Coronary artery (tissue), 2 donors: ENCODE data around the gene SH2D3C.

ENCODE experiments used
- DNase-seq: peaks from one replicate; pipeline ENCODE4 v3.0.0-alpha.2; 2017; ENCODE audit warnings: low spot score
- H3K27ac ChIP-seq, 2 donors: fragments of 200-600 bp; sonication (generic); one replicate each; pipeline ENCODE4 v1.5.1; 2016 to 2019
- H3K4me3 ChIP-seq: fragments of 200-600 bp; sonication (generic); 2 replicates; pipeline ENCODE4 v1.5.1; 2016; ENCODE audit warnings: mild to moderate bottlenecking, moderate library complexity
- TF ChIP-seq, protein P1 (sequence below): fragments of 200-600 bp; sonication (generic); IDR thresholded peaks from one replicate; pipeline ENCODE4 v1.5.1; 2019; ENCODE audit warnings: antibody characterized with exemption

SH2D3C gene

DNA sequence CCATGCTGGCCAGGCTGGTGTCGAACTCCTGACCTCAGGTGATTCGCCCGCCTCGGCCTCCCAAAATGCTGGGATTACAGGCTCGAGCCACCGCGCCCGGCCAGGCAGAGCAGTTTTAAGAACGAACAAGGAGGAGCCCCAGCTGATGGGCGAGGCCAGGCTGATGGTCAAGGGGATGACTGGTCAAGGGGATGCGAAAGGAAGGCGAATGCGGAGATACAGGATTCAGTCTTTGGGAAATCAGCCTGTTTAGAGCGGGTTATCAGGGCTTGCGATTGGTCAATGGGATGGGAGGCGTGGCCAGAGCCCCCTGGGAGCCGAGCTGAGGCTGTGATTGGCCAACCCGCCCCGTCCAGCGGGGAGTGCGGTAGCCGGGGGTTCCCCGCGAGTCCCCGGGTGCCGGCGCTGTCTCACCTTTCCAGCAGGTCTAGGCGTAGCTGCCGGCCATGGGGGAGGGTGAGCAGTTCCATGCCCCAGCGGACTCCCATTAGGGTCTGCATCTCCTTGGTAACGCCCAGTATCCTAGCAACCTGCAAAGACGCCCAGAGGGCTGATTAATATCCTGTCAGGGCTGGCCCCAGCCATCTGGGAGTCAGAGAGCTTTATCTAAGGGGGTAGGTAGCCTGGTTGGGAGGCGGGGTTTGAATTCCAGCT, 35.9 kb downstream of the SH2D3C start:
- DNase-seq, result no peak
- TF ChIP-seq, protein P1, sequence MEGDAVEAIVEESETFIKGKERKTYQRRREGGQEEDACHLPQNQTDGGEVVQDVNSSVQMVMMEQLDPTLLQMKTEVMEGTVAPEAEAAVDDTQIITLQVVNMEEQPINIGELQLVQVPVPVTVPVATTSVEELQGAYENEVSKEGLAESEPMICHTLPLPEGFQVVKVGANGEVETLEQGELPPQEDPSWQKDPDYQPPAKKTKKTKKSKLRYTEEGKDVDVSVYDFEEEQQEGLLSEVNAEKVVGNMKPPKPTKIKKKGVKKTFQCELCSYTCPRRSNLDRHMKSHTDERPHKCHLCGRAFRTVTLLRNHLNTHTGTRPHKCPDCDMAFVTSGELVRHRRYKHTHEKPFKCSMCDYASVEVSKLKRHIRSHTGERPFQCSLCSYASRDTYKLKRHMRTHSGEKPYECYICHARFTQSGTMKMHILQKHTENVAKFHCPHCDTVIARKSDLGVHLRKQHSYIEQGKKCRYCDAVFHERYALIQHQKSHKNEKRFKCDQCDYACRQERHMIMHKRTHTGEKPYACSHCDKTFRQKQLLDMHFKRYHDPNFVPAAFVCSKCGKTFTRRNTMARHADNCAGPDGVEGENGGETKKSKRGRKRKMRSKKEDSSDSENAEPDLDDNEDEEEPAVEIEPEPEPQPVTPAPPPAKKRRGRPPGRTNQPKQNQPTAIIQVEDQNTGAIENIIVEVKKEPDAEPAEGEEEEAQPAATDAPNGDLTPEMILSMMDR, result no peak
- no peak overlapping the region for H3K27ac ChIP-seq
- no peak overlapping the region for H3K4me3 ChIP-seq

- DNase-seq, result no peak
- Histone ChIP-seq H3K27ac (peak overlapping the region in 1 of 2 donors; percentile 4), H3K4me3 (no peak overlapping the region)
- TF ChIP-seq, protein P1, result no peak
Measured at GRCh38 chr9:127741831-127742434, 36.5 kb downstream of the SH2D3C start.

DNA sequence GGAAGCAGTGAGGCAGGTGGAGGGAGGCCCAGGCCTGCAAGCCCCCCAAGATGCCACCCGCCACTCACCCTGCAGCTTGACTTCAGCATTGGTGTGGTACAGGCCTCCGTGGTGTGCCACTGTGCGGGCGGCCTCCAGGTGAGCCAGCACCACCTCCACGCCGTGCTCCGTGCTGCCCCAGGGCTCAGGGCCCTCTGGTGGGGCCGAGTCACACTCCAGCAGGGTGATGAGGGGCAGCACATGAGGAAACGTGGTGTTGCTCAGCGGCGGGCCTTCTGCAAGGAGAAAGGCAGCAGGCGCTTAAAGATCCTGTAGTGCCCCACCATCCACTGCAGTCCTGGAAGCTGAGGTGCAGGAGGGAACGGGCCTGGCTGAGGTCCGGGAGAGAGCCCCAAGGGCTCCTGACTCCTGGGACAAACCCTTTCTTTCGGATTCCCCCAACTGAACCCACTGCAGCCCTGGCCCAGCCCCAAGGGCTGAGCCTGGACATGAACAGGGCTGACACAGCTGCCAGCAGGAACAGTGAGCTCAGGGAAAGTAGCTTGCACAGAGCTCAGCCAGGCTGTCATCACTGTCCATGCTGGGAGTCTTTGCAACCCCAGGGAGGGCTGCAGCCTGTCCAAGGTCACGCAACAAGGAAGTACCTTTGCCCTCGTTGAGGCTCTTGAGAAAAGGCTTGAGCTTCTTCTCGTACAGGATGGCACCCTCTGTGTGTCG, 38.7 kb downstream of the SH2D3C start:
- TF ChIP-seq, protein P1, result no peak
- no peak for DNase-seq
- H3K4me3 ChIP-seq, result no peak overlapping the region
- H3K27ac ChIP-seq, result peak overlapping the region in 1 of 2 donors; percentile 71

DNA sequence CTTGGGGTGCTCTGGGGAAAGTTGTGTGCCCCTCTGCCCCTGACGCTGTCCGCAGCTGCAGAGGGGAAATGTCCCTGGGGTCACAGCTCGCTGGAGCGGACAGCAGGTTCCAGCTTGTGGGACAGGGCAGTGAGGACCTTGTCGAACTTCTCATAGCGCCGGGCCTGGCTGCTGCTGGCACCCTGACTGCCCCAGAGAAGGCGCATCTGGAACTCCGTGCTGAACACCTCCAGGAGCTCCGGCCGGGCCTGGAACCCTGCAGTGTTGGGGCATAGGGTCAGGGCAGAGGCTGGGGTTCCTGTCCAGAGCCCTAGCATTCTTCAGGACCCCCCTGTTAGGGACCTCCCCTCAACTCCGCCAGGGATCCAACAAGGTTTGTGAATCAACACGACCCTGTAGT, 39.8 kb downstream of the SH2D3C start:
- DNase-seq, result no peak
- Histone ChIP-seq H3K27ac (no peak overlapping the region), H3K4me3 (no peak overlapping the region)
- TF ChIP-seq, protein P1, result no peak

DNA sequence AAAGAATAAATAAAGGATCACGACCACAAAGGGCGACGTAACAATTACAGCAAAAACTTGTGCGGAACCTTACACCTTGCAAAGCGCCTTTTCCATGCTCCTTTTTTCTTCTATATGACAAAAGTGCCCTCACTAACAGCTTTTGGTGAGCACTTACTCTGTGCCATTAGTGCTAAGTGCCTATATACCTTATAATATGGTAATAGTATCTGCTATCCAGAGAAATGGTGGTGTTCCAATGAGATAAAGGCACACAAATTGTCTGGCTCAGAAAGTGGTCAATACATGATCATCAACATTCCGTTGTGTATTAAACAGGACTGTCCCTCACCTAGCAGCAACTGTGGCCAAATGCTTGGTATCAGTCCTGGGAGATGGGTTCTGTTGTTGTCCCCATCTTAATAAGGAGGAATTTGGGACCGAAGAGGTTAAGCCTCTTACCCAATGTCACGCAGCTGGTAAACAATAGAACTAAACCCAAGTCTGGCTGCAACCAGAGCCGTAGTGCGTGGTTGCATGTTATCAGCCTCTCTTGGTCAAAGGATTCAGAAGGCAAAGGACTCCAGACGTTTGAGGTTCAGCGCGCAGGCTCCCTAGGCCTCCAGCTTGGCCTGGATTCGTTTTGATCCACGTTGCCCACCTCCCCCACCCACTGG, 42.8 kb downstream of the SH2D3C start:
- peak overlapping the region; percentile 96 to 97 for H3K27ac ChIP-seq
- DNase-seq, result no peak
- H3K4me3 ChIP-seq, result no peak overlapping the region
- TF ChIP-seq, protein P1, result no peak

DNA sequence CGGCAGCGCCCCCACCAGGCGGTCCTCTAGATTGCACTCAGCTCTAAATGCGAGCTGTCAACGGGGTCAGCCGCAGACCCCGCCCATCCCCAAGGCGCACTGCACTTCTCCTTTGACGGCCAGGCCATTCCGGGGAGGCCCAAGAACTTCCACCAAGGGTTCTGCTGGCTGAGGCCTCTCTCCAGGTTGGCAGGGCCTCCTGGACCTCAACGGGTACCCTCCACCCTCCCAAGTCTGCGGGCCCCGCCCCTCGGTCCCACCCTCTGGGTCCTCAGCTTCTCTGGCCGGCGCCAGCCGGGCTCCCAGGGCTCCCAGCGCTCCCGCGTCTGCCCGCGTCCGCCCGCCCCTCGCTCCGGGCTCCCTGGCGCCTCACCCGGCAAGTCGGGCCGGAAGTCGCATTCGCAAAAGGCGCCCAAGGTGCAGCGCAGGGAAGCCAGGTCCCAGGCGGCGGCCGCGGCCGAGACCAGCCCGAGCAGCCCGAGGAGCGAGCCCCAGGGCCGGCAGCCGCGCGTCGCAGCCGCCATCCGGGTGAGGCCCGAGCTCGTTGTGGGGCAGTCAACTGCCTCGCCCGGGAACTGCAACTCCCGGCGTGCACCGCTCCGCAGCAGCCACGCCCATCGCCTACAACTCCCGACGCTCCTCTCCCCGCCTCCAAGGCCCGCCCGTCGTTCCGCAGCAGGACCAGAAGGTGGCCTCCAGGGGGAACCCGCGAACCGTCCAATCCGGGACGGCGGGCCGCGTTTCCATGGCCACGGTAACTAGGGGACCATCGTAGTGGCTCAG, 43.5 kb downstream of the SH2D3C start, which contains the start of gene TOR2A:
TOR2A (minus strand) TSS at position 548 of the 783 bp plus-strand sequence; CDS start at position 524, 24 bp downstream.
- TF ChIP-seq, protein P1, result peak; percentile 90
- Histone ChIP-seq H3K4me3 (peak within 1 kb of the TSS; percentile 79), H3K27ac (peak within 1 kb of the TSS; percentile 96 to 97)
- peak; percentile 99 for DNase-seq
